NCI-H82 treated with DMSO at 0.1 percent for 48 hours (cell line): ENCODE data around the gene TSPAN3.

ENCODE experiments used
- DNase-seq: peaks from one replicate; lab custom pipeline; 2025; ENCODE audit not compliant: unreplicated experiment; lab: John Stamatoyannopoulos, UW

The TSPAN3 gene

GRCh38 chr15:77035584-77035983, 35.3 kb downstream of the TSPAN3 start:
- DNase-seq, result no peak

GRCh38 chr15:77034695-77035489, 36.0 kb downstream of the TSPAN3 start:
- DNase-seq, result no peak

GRCh38 chr15:77033729-77034671, 36.9 kb downstream of the TSPAN3 start:
- DNase-seq, result no peak

- DNase-seq, result no peak
These were observed 37.5 kb downstream of the TSPAN3 start for GRCh38 chr15:77033417-77033728.

GRCh38 chr15:77032647-77033416, 38.1 kb downstream of the TSPAN3 start:
- no peak for DNase-seq

GRCh38 chr15:77032052-77032646, 38.8 kb downstream of the TSPAN3 start:
- DNase-seq, result no peak

- DNase-seq, result peak; percentile 24
These were observed 39.4 kb downstream of the TSPAN3 start for GRCh38 chr15:77031376-77032050.

GRCh38 chr15:77030928-77031375, 40.0 kb downstream of the TSPAN3 start:
- no peak for DNase-seq

- peak; percentile 67 for DNase-seq
These were observed 40.6 kb downstream of the TSPAN3 start for GRCh38 chr15:77030048-77030927.

GRCh38 chr15:77029166-77030047, 41.5 kb downstream of the TSPAN3 start:
- DNase-seq, result no peak

GRCh38 chr15:77028451-77029165, 42.3 kb downstream of the TSPAN3 start:
- no peak for DNase-seq

GRCh38 chr15:77027697-77028450, 43.0 kb downstream of the TSPAN3 start:
- DNase-seq, result no peak

- no peak for DNase-seq
These were observed 43.7 kb downstream of the TSPAN3 start for GRCh38 chr15:77027111-77027696.

- DNase-seq, result no peak
These were observed 44.3 kb downstream of the TSPAN3 start for GRCh38 chr15:77026501-77027110.

GRCh38 chr15:77025941-77026411, 44.9 kb downstream of the TSPAN3 start:
- DNase-seq, result no peak
